Kidney (tissue), 14 donors: ENCODE data around the gene ABCC11. TPM values are rescaled to one million over a fixed set of nuclear protein-coding genes. Genes with fewer than 3 reads are reported as not detected.

Source experiments
- DNase-seq, 5 donors: peaks; one replicate each; pipeline ENCODE4 v3.0.0-alpha.2; 2013 to 2020
- FAIRE-seq: peaks from 2 replicates; lab custom pipeline; 2012; peaks lifted over from hg19 to GRCh38; lab: Jason Lieb, UNC
- H3K27ac ChIP-seq, 2 donors: one replicate each; pipeline ENCODE4 v1.7.0; 2013; ENCODE audit warnings: low read depth in 2 of 2, low read length in 2 of 2, inconsistent platforms in 1 of 2
- H3K27me3 ChIP-seq: one replicate; pipeline ENCODE4 v1.7.1; 2013; ENCODE audit warnings: low read length, inconsistent platforms; ENCODE audit not compliant: control insufficient read depth, insufficient read depth
- H3K36me3 ChIP-seq, 3 donors: one replicate each; pipeline versions ENCODE4 v1.7.0 to v1.7.1; 2013; ENCODE audit warnings: low read length in 3 of 3, control low read depth in 1 of 3, inconsistent platforms in 1 of 3; ENCODE audit not compliant: insufficient read depth in 3 of 3, control insufficient read depth in 2 of 3
- H3K4me1 ChIP-seq, 3 donors: one replicate each; pipeline versions ENCODE4 v1.7.0 to v1.7.1; 2013; ENCODE audit warnings: low read length in 3 of 3, inconsistent platforms in 1 of 3, low read depth in 1 of 3; ENCODE audit not compliant: control insufficient read depth in 2 of 3, insufficient read depth in 2 of 3
- H3K4me3 ChIP-seq, 3 donors: one replicate each; pipeline versions ENCODE4 v1.7.0 to v1.8.1; 2013; ENCODE audit warnings: low read length in 3 of 3, control low read depth in 1 of 3, inconsistent platforms in 1 of 3
- H3K9ac ChIP-seq, 3 donors: one replicate each; pipeline versions ENCODE4 v1.7.0 to v1.7.1; 2013; ENCODE audit warnings: low read length in 3 of 3, control low read depth in 1 of 3, inconsistent platforms in 1 of 3
- H3K9me3 ChIP-seq, 3 donors: one replicate each; pipeline versions ENCODE4 v1.7.0 to v1.7.1; 2013; ENCODE audit warnings: low read length in 3 of 3, control low read depth in 1 of 3, inconsistent platforms in 1 of 3; ENCODE audit not compliant: control insufficient read depth in 2 of 3, insufficient read depth in 1 of 3
- CTCF ChIP-seq: IDR thresholded peaks from 3 replicates; pipeline ENCODE4 v1.5.1; 2012; ENCODE audit warnings: mild to moderate bottlenecking, moderate library complexity, borderline replicate concordance; ENCODE audit not compliant: insufficient read depth; ENCODE audit errors: extremely low read depth
- intact Hi-C: fragments of 100-400 bp; cut with DNase I; formaldehyde crosslinking; loops from one replicate; pipeline ENCODE4 v1.11.1; 2022
- polyA plus RNA-seq: library from polyadenylated mRNA; stranded (reverse); fragments of 350-450 nt; fragmentation: Illumina TruSeq; extraction: RNeasy Lipid Tissue Mini Kit (QIAGEN cat#74804); gene quantifications from one replicate; pipeline ENCODE4 v1.2.3, GENCODE V29; 2014; ENCODE audit warnings: low read depth, low replicate concordance; ENCODE audit not compliant: insufficient read depth
- total RNA-seq: library from RNA; stranded (reverse); fragmentation: NEBNext Ultra II Directional; extraction: Animal tissue kit (Norgen Biotek cat#: 25700); gene quantifications from one replicate; pipeline ENCODE4 v1.2.1, GENCODE V29; 2021
- donor health status: control.
- donor health status: control.
- donor health status: control.
- donor health status: control.
- donor health status: control.
- donor health status: DM: yes; HTN: yes; CAD: no.
- donor health status: Normal renal cell carcinoma (clear cell type).

Gene ABCC11
- total and polyA plus RNA-seq, 2 donors from 2014 or later: 0.09 TPM; not detected in 1

DNA sequence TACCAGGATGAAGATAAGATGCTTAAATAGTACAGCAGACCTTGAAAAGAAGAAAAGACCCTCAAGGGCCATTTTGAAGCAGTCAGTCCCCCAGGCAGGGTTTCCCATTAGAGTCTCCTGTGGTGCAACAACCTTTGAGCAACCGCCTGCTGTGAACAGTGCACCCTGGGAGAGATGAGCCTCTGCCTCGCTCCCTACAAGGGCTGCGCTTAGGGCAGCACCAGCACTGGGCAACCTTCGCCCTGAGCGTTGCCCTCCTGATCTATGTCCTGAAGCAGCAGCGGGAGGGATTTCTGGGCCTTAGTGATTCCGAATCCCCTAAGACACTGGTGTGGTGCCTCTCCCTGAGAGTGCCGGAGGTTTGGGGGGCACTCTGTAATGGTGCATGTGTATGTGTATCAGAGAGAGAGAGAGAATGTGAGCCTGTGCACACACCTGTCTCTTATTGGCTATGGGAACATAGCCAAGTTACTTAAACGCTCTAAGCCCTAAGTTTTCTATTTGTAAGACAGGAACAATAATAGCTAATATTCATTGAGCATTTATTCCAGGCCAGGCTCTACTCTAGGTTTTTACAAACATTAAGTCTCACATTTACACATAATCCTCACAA lies 66.4 kb downstream of the ABCC11 start:
- DNase-seq (no peak), FAIRE-seq (no peak)
- H3K4me1 ChIP-seq: no peaks in the 10 kb centered on the region
- no peaks in the 10 kb centered on the region for H3K36me3 ChIP-seq
- no peak for TF ChIP-seq CTCF
- H3K27me3 ChIP-seq: no peaks in the 10 kb centered on the region
- intact Hi-C loops: no loop called here
- no peak overlapping the region for H3K4me3 ChIP-seq
- no peak overlapping the region for H3K9ac ChIP-seq
- H3K9me3 ChIP-seq: no peaks in the 10 kb centered on the region
- H3K27ac ChIP-seq: no peak overlapping the region

DNA sequence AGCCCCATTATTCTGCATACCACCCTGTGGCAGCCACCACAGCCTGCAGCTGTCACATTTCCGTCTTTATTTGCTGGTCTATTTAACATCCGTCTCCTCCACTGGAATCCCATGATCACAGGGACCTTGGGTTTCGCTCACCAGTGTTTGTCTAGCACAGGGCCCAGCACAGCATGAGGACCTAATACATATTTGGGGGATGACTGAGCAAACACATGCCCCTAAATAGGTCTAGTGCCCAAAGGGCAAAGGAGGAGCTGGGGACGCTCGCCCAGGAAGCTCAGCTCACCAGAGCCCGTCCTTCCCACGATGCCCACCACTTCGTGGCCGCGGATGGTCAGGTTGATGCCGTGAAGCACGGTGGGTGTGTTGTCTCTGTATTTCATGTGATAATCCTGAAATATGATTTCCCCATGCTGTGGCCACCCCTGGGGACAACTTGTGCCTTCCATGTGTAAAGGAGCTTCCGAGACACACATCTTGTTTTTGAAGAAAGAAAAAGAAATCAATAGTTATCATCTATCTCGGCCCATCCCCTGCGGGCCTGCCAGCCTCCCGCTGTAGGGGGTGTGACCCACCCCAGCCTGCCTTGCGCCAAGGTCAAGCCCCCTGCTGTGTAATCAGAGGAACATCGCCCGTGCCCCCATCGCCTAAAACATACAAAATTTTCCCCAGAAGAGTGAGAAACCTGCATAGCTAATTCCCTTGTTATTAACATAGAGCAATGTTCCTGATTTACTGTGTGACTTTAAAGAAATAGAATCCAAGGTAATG lies 70.5 kb downstream of the ABCC11 start:
- H3K4me1 ChIP-seq: no peaks in the 10 kb centered on the region
- intact Hi-C loops: no loop called here
- FAIRE-seq (no peak), DNase-seq (no peak)
- H3K27ac ChIP-seq: no peak overlapping the region
- no peak for TF ChIP-seq CTCF
- no peak overlapping the region for H3K9ac ChIP-seq
- H3K27me3 ChIP-seq: no peaks in the 10 kb centered on the region
- no peaks in the 10 kb centered on the region for H3K9me3 ChIP-seq
- H3K4me3 ChIP-seq: no peak overlapping the region
- H3K36me3 ChIP-seq: no peaks in the 10 kb centered on the region

DNA sequence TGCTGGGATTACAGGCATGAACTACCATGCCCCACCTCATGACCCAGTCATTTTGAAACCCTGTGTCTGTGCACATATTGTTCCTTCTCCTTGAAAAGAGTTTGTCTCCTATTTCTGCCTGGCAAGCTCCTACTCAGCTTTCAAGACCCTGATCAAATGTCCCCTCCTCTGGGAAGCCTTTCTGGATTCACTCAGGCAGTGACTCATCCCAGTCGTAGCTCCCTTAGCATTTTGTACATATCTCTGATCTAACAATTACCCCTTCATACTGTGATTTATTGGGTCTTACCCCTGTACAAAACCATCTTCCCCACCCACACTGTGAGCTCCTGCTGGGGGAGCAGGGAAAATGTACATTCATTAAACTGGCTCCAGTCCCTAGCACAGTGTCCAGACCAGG lies 73.5 kb downstream of the ABCC11 start:
- no peak for TF ChIP-seq CTCF
- FAIRE-seq: no peak
- intact Hi-C loops: no loop called here

More for the DNA sequence above, 73.5 kb downstream of the ABCC11 start:
- DNase-seq: no peak
- H3K27ac ChIP-seq: no peak overlapping the region
- H3K9ac ChIP-seq: no peak overlapping the region
- no peaks in the 10 kb centered on the region for H3K27me3 ChIP-seq
- no peaks in the 10 kb centered on the region for H3K36me3 ChIP-seq
- no peaks in the 10 kb centered on the region for H3K4me1 ChIP-seq
- no peak overlapping the region for H3K4me3 ChIP-seq
- no peaks in the 10 kb centered on the region for H3K9me3 ChIP-seq
